Osteocyte (in vitro differentiated cells): ENCODE data around the gene TNFAIP2. TPM values are rescaled to one million over a fixed set of nuclear protein-coding genes. Genes with fewer than 3 reads are reported as not detected.

Experiments
- DNase-seq: peaks from one replicate; pipeline ENCODE4 v3.0.0; 2021; ENCODE audit warnings: mixed read lengths; ENCODE audit not compliant: unreplicated experiment; ENCODE audit errors: extremely low spot score
- H3K27ac Mint-ChIP-seq: one replicate; pipeline ENCODE4 v1.8.0; 2021; ENCODE audit warnings: mild to moderate bottlenecking, mixed read lengths; ENCODE audit not compliant: unreplicated experiment
- H3K27me3 Mint-ChIP-seq: one replicate; pipeline ENCODE4 v1.8.0; 2021; ENCODE audit warnings: mixed read lengths; ENCODE audit not compliant: unreplicated experiment
- H3K36me3 Mint-ChIP-seq: one replicate; pipeline ENCODE4 v1.8.0; 2021; ENCODE audit warnings: mixed read lengths; ENCODE audit not compliant: unreplicated experiment
- H3K4me1 Mint-ChIP-seq: one replicate; pipeline ENCODE4 v1.8.0; 2021; ENCODE audit warnings: mixed read lengths; ENCODE audit not compliant: unreplicated experiment
- H3K4me3 Mint-ChIP-seq: one replicate; pipeline ENCODE4 v1.8.0; 2021; ENCODE audit warnings: mild to moderate bottlenecking, moderate library complexity, mixed read lengths; ENCODE audit not compliant: unreplicated experiment
- H3K9me3 Mint-ChIP-seq: one replicate; pipeline ENCODE4 v1.8.0; 2021; ENCODE audit warnings: mixed read lengths; ENCODE audit not compliant: unreplicated experiment
- total RNA-seq: library from RNA; stranded (reverse); gene quantifications from 2 replicates; pipeline ENCODE4 v1.2.1, GENCODE V29; 2021
- TF ChIP-seq, protein P1 (sequence below): fragments of 200-600 bp; sonication (generic); IDR thresholded peaks from 2 replicates; pipeline ENCODE4 v1.5.0; 2021; ENCODE audit warnings: antibody characterized with exemption, mild to moderate bottlenecking, moderate library complexity

Gene TNFAIP2
- total RNA-seq, 1 donor from 2014 or later: 1.3 TPM

DNA sequence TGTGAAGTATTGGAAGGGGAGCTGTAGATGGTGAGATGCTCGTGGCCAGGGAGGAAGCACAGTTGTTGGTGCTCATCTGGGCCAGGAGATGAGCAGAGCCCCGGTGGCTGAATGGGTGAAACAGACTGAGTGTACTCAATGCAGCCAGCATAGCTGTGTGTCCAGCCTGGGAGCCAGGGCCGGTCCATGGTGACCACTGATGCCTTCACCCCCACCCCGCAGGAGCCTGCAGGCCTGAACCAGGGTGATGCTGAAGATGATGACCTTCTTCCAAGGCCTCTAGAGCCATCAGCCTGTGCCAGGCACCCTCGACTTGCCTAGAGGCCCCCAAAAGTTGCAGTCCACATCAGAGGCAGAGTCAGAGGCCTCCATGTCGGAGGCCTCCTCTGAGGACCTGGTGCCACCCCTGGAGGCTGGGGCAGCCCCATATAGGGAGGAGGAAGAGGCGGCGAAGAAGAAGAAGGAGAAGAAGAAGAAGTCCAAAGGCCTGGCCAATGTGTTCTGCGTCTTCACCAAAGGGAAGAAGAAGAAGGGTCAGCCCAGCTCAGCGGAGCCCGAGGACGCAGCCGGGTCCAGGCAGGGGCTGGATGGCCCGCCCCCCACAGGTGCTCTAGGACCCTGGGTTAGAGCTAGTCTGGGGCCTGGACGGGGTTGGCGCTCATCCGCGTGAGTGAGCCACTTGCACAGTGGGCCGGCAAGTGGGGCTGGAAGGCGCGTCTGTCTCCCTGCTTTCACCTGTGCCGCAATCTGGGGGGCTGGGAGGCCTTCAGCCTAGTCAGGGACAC is 3.0 kb downstream of the TNFAIP2 start:
- no peak for DNase-seq
- Mint-ChIP-seq H3K4me3 (peak overlapping the region; percentile 18), H3K9me3 (no peaks in the 10 kb centered on the region), H3K36me3 (no peaks in the 10 kb centered on the region), H3K4me1 (peaks cover 48% of the 10 kb centered on the region), H3K27me3 (no peaks in the 10 kb centered on the region), H3K27ac (peak overlapping the region; percentile 29)
- TF ChIP-seq, protein P1, sequence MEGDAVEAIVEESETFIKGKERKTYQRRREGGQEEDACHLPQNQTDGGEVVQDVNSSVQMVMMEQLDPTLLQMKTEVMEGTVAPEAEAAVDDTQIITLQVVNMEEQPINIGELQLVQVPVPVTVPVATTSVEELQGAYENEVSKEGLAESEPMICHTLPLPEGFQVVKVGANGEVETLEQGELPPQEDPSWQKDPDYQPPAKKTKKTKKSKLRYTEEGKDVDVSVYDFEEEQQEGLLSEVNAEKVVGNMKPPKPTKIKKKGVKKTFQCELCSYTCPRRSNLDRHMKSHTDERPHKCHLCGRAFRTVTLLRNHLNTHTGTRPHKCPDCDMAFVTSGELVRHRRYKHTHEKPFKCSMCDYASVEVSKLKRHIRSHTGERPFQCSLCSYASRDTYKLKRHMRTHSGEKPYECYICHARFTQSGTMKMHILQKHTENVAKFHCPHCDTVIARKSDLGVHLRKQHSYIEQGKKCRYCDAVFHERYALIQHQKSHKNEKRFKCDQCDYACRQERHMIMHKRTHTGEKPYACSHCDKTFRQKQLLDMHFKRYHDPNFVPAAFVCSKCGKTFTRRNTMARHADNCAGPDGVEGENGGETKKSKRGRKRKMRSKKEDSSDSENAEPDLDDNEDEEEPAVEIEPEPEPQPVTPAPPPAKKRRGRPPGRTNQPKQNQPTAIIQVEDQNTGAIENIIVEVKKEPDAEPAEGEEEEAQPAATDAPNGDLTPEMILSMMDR: no peak

DNA sequence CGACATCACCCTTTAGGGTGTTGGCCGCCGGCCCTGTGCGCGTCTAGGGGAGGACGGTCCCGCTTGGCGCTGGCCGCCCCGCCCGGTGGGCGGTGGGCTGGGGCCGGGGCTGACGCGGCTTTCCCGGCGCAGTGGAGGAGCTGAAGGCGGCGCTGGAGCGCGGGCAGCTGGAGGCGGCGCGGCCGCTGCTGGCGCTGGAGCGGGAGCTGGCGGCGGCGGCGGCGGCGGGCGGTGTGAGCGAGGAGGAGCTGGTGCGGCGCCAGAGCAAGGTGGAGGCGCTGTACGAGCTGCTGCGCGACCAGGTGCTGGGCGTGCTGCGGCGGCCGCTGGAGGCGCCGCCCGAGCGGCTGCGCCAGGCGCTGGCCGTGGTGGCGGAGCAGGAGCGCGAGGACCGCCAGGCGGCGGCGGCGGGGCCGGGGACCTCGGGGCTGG is 3.6 kb downstream of the TNFAIP2 start:
- H3K27ac Mint-ChIP-seq: no peak overlapping the region
- H3K36me3 Mint-ChIP-seq: no peaks in the 10 kb centered on the region
- H3K4me1 Mint-ChIP-seq: peaks cover 49% of the 10 kb centered on the region
- TF ChIP-seq, protein P1: peak; percentile 28
- no peaks in the 10 kb centered on the region for H3K9me3 Mint-ChIP-seq
- H3K4me3 Mint-ChIP-seq: no peak overlapping the region
- H3K27me3 Mint-ChIP-seq: no peaks in the 10 kb centered on the region
- DNase-seq: no peak

DNA sequence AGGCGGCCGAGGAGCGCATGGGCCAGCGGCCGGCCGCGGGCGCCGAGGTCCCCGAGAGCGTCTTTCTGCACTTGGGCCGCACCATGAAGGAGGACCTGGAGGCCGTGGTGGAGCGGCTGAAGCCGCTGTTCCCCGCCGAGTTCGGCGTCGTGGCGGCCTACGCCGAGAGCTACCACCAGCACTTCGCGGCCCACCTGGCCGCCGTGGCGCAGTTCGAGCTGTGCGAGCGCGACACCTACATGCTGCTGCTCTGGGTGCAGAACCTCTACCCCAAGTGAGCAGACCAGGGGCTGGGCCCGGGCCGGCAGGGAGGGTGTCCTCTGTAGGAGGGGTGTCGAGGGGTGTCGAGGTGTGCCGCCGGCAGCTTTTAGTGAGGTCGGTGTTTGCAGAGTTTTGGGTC is 4.1 kb downstream of the TNFAIP2 start:
- Mint-ChIP-seq H3K27me3 (no peaks in the 10 kb centered on the region), H3K36me3 (no peaks in the 10 kb centered on the region), H3K4me1 (peaks cover 49% of the 10 kb centered on the region), H3K27ac (no peak overlapping the region), H3K9me3 (no peaks in the 10 kb centered on the region), H3K4me3 (peak overlapping the region; percentile 10)
- DNase-seq: no peak
- TF ChIP-seq, protein P1: no peak

DNA sequence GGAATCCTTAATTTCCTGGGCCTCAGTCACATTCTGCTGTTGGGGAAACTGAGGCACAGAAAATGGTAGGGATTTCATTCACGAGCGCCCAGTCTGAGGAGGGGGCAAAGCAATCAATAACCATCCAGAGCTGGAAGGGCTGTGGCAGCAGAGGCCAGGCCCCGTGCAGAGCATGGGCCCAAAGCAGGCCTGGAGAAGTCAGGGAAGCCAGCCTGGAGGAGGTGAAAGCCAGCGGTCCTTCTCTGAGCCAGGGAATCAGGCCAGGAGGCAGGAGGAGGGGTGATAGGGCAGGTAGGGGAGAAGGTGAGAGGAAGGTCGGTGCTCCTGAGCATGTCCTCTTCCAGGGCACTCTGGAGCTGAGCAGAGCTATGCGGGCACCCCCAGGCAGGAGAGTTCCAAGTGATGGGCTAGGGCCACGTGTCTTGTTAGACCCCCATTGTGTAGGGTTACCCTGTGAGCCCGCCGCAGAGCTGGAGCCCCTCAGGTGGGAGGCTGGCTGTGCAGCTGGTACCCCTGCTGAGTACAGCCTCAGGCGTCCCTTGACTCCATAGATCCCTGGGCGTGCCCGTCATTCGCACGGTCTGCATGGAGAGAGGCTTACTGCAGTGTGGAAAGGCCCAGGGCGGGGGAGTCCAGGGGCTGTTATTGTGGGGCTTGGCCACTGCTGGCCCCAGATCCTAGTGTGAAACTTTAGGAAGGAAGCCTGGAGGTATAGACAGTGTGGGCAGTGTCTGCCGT is 4.8 kb downstream of the TNFAIP2 start:
- H3K4me3 Mint-ChIP-seq: no peak overlapping the region
- H3K27ac Mint-ChIP-seq: no peak overlapping the region
- no peak for DNase-seq
- H3K9me3 Mint-ChIP-seq: no peaks in the 10 kb centered on the region
- TF ChIP-seq, protein P1: no peak
- H3K27me3 Mint-ChIP-seq: no peaks in the 10 kb centered on the region
- H3K4me1 Mint-ChIP-seq: peaks cover 53% of the 10 kb centered on the region
- H3K36me3 Mint-ChIP-seq: no peaks in the 10 kb centered on the region
